Activated CD8-positive, alpha-beta memory T cell treated with anti-CD3 and anti-CD28 coated beads, Interleukin-2, amount 50 U/mL, for 48 hours (primary cell): ENCODE measurements around the gene GPR89A.
"Not testable (repeated sequence)": the region's sequence is repeated elsewhere in the genome, so short reads cannot be mapped to it uniquely, and the experiment has no call there.

Experiments used
- DNase-seq: peaks from one replicate; pipeline ENCODE4 v3.0.0-alpha.2; 2020

GPR89A gene

DNA sequence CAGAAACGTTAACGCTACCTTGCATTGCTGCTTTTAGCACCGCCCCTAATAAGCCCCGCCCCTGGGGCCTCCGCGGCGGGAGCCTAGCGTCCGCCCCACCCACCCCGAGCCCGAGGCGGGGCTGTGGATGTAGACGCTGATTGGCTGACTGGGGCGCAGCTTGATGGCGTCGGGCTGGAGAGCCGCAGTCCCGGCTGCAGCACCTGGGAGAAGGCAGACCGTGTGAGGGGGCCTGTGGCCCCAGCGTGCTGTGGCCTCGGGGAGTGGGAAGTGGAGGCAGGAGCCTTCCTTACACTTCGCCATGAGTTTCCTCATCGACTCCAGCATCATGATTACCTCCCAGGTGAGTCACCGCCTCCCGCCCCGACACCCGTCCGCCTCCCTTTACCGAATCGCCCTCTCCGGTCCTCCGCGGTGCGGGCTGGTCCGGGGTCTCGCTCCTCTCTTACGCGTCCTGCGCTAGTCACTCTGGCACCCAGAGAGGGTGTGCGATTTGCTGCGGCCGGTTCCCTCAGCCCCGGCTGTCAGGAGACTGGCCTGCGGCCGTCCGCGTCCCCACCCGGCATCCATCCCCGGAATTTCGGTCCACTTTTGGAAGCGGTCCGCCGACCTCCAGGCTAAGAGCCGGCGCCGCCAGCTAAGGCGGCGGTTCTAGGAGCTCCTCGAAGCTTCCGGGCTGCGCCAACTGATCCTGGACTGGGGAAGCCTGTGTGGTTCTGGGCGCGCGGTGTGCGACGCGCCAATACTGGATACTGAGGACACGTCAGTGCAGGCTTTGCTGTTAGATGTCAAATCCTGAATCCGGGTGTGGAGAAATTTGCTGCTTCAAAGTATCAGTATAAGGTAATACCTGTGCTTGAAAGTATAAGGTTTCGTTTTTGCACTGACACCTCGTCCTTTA lies at the start of gene GPR89A:
TSS of gene GPR89A (plus strand) at position 156 of the 901 bp plus-strand sequence. CDS start at position 302, 146 bp downstream.
- peak; percentile 95 for DNase-seq

DNA sequence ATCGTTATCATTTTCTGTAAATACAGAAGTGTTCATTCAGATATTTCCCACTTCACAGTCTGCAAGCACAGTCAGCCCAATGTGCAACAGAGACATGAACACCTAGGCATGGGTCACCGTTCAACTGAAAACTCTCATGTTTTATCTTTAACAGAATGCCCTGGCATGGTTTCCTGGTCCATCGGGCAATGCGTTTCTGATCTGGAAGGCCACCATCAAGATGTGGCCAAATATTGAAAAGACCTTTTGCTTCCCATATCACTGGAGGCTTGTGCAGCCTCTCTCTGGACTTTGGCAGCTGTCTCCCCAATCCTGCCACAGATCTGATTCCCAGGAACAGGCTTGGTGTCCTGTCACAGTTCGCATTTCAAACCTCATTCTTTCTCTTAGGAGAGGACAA lies 21.0 kb upstream of the GPR89A start:
- DNase-seq, result not testable (repeated sequence)

DNA sequence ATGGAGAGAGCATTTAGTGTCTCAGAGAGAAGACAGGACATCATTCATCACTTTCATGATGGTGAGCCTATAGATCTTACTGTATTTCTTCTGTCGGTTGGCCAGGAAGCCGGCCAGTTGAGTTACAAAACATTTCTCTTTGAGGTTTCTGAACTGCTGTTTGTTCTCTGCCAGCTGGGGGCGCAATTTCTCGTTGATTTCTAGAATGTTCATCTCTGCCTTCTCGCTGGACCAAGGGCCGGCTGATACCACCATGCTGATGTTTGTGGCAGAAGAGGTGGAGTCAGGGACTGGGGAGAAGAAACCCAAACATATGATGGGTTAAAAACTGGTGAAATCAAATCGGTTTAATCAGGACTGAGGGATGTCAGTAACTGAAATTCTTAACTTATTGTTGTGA lies 17.0 kb upstream of the GPR89A start:
- DNase-seq, result peak; percentile 78

DNA sequence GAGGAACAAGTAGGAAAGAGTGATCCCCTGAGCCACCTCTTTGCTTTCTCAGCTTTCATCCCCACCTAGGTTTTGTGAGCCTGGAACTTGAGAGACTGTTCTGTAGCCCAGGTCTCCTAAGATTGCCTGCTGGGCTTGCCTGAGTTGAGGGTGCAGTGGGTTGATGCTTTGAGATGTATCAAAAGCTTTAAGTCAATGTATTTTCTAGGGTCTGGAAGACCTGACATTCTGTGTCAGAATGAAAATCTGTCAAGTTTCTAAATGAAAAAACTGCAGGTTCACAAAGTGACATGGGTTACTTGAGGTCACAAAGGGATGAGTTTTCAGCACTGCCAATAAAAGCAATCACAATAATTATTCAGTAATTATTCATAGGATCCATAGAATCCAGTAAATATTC lies 15.4 kb upstream of the GPR89A start:
- DNase-seq, result not testable (repeated sequence)

DNA sequence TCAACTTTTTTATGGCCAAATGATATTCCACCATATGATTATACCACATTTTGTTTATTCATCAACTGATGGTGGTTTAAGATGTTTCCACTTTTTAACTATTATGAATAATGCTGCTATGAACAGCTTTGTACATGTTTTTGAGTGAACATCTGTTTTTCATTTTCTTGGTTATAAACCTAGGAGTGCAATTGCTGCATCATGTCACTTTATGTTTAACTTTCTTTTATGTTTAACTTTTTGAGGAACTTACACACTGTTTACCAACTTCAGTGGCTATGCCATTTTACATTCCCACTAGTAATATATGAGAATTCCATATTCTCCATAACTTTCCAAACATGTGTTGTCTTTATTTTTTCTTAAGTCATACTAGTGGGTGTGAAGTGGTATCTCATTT lies 12.4 kb upstream of the GPR89A start:
- not testable (repeated sequence) for DNase-seq

DNA sequence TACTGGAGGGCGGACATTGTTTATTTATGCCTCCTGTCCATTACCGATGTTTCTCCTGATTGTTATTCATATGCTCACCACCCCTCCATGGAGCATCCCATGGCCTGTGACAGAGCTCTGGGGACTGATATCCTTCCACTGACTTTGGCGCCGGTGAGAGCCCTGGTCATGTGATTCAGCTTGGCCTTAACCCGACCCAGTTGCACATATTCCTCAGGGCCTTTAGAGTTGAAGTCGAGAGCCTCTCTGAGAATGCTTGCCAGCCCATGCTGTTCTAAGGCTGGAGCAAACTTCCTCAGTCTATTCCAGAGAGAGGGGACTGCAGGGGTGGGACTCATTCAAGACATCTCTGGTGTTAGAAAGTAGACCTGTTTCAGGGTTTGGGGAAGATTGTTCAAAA lies 11.6 kb upstream of the GPR89A start:
- not testable (repeated sequence) for DNase-seq

DNA sequence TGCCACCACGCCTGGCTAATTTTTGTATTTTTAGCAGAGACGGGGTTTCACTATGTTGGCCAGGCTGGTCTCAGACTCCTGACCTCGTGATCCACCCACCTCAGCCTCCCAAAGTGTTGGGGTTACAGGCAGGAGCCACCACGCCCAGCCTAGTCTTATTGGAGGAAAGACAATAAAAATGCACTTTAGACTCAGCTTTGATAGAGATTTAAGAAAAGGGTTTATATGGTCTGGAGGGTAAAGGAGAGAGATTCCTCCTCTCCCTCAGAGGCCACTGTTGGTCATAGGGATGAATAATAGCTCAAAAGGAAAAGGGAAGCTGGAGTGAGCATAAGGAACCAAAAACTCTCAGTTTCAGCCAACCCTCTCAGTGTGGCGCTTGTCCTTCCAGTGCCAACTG lies 8.4 kb upstream of the GPR89A start:
- not testable (repeated sequence) for DNase-seq

DNA sequence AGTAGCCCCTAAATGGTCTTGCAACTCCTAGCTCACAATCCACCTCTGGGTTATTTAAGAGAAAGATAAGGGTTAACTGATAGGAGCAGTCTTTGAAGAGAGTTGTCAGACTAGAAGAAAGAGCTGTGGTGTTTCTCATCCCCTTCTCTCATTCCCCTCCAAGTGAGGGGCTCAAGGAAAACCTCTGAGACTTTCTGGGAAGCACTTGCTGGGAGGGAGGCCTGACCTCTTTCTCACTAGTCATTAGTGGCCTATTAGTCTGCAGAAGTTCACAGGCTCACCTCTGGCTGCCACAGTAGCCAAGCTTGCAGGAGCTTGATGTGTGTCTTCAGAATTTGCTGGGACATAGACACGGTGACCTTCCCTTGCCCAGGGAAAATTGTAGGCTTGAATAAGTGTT lies 6.2 kb upstream of the GPR89A start:
- no peak for DNase-seq

DNA sequence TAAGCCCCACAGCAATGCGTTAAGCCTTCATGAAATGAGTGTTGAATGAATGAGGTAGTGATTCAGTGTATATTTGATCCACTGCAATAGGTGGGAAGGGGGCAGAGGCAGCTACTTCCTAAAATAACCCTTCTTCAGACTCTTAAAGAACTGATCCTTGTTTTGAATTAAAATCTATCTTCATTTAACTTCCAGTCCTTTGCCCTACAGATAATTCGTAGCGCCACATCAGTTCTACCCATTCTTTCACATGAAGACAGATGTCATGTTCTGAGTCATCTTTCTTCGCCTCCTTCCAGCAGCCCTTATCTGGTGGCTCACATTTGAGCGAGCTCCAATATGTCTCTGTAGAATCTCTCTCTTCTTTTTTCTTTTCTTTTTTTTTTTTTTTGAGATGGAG lies 948 bp upstream of the GPR89A start:
- not testable (repeated sequence) for DNase-seq

DNA sequence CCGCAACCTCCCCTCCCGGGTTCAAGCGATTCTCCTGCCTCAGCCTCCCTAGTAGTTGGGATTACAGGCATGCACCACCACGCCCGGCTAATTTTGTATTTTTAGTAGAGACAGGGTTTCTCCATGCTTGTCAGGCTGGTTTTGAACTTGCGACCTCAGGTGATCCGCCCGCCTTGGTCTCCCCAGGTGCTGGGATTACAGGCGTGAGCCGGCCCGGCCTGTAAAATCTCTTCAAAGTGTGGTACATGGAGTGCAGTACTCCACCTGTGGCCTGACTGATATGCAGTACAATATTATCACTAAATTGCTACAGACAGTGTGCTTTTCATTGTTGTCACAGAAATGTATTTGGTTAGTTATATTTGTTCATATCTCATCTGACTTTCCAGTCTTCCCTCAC lies 499 bp upstream of the GPR89A start:
- not testable (repeated sequence) for DNase-seq

DNA sequence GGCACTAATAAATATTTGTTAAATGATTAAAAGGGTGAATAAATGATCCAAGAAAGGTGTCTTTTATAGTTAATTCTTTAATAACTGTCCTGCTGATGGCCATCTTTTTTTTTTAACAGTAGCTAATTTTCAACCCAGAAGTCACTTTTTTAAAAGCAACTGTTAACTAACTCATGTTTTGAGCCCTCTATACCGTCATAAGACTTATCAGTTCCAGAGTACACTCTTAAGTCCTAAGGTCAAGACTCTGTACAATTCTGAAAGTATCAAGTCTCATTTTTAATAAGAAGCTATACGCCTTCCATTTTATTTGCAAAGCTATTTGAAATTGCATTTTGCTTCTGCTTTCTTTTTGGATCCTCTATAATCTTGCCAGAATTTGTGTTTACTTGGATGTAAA lies 3.0 kb downstream of the GPR89A start:
- not testable (repeated sequence) for DNase-seq

DNA sequence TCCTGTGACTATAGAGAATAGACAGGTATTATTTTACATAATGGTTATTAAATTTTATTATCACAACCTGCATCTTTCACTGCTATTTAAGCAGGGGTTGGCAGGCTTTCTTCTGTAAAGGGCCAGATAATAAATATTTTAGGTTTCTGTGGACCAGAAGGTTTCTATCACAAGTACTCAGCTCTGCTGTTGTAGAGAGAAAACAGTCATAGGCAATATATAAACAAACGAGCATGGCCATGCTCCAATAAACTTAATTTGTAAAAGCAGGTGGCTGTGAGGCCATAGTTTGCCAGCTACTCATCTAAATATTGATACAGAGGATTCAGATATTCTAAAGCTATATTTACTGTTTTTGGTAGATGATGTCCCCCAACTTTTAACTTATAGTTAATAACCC lies 12.3 kb downstream of the GPR89A start:
- DNase-seq, result not testable (repeated sequence)

DNA sequence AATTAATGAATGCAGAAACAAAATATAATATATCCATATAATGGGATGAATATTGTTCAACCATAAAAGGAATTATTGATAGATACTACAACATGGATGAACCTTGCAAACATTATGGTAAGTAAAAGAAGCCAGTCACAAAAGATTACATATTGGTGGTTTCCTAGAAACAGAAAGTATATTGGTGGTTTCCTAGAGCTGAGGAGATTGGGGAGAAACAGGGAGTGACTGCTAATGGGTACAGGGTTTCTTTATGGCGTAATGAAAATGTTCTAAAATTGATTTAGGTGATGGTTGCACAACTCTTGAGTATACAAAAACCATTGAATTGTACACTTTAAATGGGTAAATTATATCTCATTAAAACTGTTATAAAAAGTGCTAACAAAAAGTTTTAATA lies 14.4 kb downstream of the GPR89A start:
- not testable (repeated sequence) for DNase-seq

DNA sequence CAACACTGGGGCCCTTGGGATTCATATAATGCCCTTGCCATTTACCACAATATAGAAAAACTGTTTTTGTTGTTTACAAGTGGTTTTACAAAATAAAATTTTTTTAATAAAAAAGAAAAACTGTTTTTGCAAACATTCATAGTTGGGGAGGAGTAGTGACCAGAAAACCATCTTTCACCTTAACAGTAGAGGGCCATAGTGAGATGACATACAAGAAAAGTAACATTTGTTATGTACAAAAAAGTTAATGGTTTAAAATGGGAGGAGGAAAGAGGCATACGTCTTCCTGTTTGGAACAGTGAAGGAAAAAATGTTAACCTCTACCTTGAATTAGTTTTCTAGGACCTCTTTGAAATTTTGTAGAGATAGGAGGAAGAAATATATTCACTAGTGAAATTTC lies 28.4 kb downstream of the GPR89A start:
- DNase-seq, result not testable (repeated sequence)

DNA sequence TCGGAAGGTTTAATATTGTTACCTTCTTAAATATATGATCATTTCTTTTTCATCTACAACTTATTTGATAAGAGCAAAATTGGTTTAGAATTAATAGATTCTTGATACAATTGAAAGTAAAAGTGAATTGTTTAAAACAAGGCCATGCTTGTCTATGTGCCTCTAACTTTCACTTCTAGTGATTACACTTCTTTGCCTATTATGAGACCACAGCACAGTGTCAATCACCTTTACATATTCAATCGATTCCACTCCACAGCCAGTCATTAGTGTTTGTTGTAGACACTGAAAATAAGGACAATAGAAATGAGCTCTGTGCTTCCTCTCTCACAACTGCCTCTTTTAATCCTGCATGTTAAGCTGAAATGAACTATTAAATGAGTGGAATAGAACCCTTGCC lies 34.1 kb downstream of the GPR89A start:
- DNase-seq, result not testable (repeated sequence)

DNA sequence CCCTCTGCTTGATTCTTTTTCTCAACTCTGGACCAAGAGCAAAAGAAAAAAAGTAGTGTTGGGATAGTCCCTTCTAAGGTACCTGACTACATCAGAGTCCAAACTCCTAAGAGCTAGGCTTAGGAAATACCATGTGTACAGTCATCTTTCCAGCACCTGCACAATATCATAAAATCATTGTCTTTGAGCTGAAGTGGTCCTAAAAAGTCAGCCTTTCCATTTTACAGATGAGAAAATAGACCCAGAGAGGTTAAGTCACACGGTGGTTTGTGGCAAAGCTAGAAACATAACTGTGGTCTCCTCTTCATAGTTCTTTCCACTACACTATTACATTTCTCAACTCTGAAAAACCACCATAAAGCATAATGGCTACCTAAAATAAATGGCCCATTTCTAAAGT lies 36.2 kb downstream of the GPR89A start:
- not testable (repeated sequence) for DNase-seq

DNA sequence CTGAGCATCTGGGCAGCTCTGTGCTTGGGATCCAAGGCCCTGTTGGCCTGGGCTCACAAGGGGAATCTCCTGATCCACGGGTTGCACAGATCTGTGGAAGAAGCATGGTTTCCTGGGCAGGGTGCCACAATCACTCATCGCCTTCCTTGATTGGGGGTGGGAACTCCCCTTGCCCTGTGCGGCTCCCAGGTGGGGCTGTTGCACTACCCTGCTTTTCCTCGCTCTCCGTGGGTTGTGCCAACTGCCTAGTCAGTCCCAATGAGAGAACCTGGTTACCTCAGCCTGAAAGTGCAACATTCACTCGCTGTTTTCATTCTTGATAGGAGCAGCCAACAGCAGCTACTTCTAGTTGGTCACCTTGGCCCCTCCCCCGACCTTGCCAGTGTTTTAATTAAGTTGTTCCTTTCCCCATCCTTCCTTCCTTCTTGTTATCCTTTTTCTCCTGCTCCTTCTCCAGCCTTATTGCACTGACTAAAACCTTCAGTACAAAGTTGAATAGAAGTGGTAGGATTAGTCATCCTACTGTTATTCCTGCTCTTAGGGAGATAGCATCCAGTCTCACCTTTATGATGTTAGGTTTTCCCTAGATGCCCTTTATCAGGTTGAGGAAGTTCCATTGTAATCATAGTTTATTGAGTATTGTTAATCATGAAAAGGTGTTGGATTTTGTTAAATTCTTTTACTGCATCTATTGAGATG lies 48.6 kb downstream of the GPR89A start:
- DNase-seq, result not testable (repeated sequence)

DNA sequence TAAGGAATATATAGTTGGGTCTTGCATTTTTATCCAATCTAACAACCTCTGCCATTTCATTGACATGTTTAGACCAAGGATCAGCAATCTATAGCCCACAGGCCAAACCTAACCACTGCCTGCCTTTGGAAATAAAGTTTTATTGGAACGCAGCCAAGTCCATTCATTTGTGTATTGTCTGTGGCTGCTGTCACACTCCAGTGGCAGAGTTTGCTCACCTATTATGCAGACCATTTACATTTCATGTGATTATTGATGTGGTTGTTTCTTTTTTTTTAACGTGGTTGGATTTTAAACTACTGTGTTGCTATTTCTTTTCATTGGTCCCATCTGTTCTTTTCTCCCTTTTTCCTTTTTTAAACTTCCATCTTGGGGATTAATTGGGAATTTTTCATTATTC lies 54.7 kb downstream of the GPR89A start:
- not testable (repeated sequence) for DNase-seq

DNA sequence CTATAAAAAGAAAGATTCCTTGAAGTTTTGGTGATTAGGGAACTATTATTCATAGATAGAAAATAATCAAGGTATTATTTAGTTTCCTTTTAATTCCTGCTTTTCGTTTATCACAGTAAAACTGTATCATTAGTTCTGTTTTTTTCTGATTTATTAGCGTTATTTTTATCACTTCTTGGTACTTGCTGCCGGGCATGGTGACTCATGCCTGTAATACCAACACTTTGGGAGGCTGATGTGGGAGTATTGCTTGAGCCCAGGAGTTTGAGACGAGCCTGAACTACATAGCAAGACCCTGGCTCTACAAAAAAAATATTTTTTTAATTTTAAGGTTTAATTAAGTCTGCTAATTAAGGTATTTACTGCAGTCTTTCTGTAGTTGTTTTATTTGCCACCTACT lies 57.2 kb downstream of the GPR89A start:
- DNase-seq, result not testable (repeated sequence)

DNA sequence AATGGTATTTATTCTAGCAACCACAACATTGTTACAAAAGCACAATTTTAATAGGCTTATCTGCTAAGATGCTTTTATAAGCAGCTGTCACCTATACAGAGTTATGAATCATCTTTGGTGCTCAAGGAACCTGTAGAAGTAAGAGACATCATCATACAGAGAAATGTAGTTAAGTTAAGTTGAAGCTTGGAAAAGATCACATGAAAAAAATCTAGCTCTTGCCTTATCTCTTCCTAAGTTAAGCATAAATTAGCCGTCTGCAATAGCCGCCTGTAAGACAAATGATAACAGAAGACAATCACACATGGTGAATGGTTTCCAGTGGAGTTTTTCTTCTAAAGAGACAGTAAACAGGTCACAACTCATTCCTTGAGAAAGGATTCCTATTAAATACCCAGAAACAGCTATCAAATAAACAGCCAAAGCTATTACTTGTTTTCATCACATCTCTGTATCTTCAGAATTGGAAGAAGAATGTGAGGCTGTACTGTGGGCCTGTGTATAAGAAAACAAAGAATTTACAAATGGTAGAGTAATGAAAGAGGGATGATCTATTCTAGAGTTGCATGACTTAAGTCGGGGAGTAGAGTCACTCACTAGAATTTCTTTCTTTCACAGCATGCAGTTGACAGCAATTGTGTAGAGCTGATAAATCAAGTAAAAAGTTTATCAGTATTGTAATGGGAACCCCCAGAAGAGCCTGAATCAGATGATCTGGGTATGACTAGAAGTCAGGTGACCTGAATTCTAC lies 63.4 kb downstream of the GPR89A start:
- DNase-seq, result not testable (repeated sequence)

DNA sequence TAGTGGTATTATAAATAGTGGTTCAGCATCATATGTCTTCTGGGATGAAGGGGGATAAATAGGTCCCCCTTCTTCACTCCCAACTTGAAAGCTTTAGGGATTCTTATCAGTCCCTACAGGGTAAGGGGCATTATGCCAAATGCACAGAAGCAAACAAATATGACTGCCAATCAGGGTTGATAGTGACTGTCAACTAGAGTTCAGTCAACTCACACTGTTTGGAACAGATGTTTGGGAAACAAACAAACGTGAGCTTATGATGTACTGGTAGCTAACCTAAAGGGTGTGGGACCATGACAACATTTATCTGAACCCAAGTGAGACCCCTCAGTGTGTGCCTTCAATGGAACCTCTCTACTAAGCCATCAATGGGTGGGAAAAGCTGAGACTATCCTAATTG lies 65.4 kb downstream of the GPR89A start:
- DNase-seq, result not testable (repeated sequence)

DNA sequence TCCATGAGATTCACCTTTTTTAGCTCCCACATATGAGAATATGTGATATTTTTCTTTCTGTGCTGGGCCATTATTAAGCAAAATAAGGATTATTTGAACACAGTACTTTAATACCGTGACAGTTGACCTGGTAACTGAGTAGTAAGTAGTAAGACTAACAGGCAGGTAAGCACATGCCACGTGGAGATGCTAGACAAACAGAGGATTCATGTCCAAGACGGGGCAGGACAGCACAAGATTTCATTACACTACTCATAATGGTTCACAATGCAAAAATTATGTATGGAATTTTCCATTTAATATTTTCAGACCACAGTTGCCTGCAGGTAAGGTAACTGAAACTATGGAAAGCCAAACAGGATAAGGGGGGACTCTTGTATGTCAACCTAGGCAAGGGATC lies 77.1 kb downstream of the GPR89A start:
- DNase-seq, result not testable (repeated sequence)

DNA sequence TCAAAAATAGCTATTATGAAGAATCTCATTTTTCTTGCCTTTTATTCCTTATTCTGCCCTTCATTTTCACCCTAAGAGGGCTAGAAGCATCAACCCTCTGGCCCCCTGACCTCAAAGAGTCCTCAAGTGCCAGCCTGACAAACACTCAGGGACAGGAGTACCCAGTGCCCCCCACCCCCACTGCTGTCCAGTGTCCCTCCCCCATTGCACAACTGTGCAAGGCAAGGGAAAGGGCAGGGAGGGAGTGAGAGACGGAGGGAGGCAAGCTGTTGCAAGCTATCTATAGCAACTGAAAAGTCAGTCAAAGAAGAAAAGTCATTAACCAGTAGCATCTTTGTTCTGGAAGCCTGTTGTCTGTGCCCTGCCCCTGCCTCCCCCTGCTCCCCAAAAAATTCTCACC lies 78.3 kb downstream of the GPR89A start:
- DNase-seq, result not testable (repeated sequence)
